GM13977 (cell line): ENCODE measurements around the gene NLRP5.

Experiments used
- DNase-seq: peaks from one replicate; pipeline ENCODE4 v3.0.0; 2012; ENCODE audit warnings: low spot score
- in situ Hi-C: fragments of 300-500 bp; cut with MboI; formaldehyde crosslinking; loops from one replicate; pipeline ENCODE4 v1.12.0; 2022; ENCODE audit warnings: low sequenced_read_pairs, low pct_unique_long_range_greater_than_20kb, mixed read lengths, inconsistent platforms; ENCODE audit not compliant: unreplicated experiment
- TF ChIP-seq, protein P1 (sequence below): IDR thresholded peaks from 2 replicates; pipeline ENCODE4 v1.5.1; 2012; ENCODE audit warnings: mild to moderate bottlenecking, control low read depth; ENCODE audit not compliant: insufficient read depth; ENCODE audit errors: extremely low read depth, missing control alignments

The NLRP5 gene

GRCh38 chr19:56110515-56111448 lies 124.2 kb downstream of the NLRP5 start:
- in situ Hi-C loops, result no loop called here
- TF ChIP-seq, protein P1, sequence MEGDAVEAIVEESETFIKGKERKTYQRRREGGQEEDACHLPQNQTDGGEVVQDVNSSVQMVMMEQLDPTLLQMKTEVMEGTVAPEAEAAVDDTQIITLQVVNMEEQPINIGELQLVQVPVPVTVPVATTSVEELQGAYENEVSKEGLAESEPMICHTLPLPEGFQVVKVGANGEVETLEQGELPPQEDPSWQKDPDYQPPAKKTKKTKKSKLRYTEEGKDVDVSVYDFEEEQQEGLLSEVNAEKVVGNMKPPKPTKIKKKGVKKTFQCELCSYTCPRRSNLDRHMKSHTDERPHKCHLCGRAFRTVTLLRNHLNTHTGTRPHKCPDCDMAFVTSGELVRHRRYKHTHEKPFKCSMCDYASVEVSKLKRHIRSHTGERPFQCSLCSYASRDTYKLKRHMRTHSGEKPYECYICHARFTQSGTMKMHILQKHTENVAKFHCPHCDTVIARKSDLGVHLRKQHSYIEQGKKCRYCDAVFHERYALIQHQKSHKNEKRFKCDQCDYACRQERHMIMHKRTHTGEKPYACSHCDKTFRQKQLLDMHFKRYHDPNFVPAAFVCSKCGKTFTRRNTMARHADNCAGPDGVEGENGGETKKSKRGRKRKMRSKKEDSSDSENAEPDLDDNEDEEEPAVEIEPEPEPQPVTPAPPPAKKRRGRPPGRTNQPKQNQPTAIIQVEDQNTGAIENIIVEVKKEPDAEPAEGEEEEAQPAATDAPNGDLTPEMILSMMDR, result no peak
- no peak for DNase-seq
